HUES48 (cell line): Measurements from ENCODE around the gene RAPGEF4.

Experiments
- H3K27ac ChIP-seq: one replicate; pipeline ENCODE4 v1.7.0; 2013; ENCODE audit warnings: low read depth, low read length, inconsistent platforms
- H3K27me3 ChIP-seq: 2 replicates; pipeline ENCODE4 v1.6.1; 2013; ENCODE audit warnings: mild to moderate bottlenecking, low read length; ENCODE audit not compliant: control insufficient read depth, insufficient read depth
- H3K36me3 ChIP-seq: 2 replicates; pipeline ENCODE4 v1.6.1; 2013; ENCODE audit warnings: low read length; ENCODE audit not compliant: control insufficient read depth, insufficient read depth
- H3K4me1 ChIP-seq: 2 replicates; pipeline ENCODE4 v1.6.1; 2013; ENCODE audit warnings: mild to moderate bottlenecking, low read length; ENCODE audit not compliant: control insufficient read depth, insufficient read depth
- H3K4me3 ChIP-seq: 2 replicates; pipeline ENCODE4 v1.5.1; 2013; ENCODE audit warnings: mild to moderate bottlenecking, low read depth, low read length
- H3K9ac ChIP-seq: 2 replicates; pipeline ENCODE4 v1.6.1; 2013; ENCODE audit warnings: mild to moderate bottlenecking, low read depth, low read length, moderate library complexity
- H3K9me3 ChIP-seq: 2 replicates; pipeline ENCODE4 v1.6.1; 2013; ENCODE audit warnings: low read length; ENCODE audit not compliant: control insufficient read depth, insufficient read depth

Gene RAPGEF4

DNA sequence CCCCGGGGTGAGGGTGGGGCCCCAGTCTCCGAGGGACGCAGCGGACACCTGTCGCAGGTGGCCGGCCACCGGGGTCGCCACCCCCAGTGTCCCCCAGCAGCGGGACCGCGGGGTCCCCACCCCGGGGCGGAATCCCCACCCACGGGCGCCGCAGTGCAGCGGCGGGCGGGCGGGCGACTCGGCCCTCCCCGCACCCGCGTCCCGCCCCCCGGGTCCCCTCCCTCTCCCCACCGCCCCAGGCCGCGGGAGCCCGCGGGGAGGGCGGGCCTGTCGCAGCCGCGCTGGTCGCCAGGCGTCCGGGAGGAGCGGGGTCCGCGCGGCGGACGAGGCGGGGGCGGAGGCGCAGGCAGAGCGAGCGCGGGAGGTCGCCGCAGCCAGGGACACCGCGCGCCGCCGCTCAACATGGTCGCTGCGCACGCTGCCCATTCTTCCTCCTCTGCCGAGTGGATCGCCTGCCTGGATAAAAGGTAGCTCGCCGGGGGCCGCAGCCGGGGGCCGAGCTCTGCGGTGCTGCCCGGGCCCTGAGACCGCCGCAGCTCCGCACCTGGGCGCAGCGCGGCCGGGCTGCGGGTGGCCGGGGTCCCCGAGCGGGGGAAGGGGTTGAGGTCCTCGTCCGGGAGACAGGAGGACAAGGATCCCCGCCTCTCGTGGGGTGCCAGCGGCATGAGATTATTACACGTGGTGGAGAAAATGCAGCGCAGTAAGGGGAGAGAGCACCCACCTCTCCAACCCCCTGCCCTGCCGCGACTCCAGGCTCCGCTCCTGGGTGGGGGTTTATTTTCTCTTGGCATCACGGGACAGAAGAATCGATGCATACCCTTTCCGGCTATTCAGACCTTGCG is at the start of gene RAPGEF4:
TSS of gene RAPGEF4 (plus strand) at position 264 of the 842 bp plus-strand sequence. CDS start at position 403, 139 bp downstream.
- peaks cover 37% of the 10 kb centered on the region for H3K27me3 ChIP-seq
- peak within 1 kb of the TSS; percentile 60 for H3K4me3 ChIP-seq
- no peaks in the 10 kb centered on the region for H3K9me3 ChIP-seq
- H3K36me3 ChIP-seq, result no peaks in the 10 kb centered on the region
- H3K9ac ChIP-seq, result peak within 1 kb of the TSS; percentile 35
- H3K4me1 ChIP-seq, result no peaks in the 10 kb centered on the region
- H3K27ac ChIP-seq, result no peak within 1 kb of the TSS

GRCh38 chr2:172693037-172693436 is 42.6 kb upstream of the RAPGEF4 start:
- Histone ChIP-seq H3K9ac (no peak overlapping the region), H3K9me3 (no peaks in the 10 kb centered on the region), H3K27me3 (no peaks in the 10 kb centered on the region), H3K36me3 (no peaks in the 10 kb centered on the region), H3K4me3 (no peak overlapping the region), H3K27ac (no peak overlapping the region), H3K4me1 (no peaks in the 10 kb centered on the region)

DNA sequence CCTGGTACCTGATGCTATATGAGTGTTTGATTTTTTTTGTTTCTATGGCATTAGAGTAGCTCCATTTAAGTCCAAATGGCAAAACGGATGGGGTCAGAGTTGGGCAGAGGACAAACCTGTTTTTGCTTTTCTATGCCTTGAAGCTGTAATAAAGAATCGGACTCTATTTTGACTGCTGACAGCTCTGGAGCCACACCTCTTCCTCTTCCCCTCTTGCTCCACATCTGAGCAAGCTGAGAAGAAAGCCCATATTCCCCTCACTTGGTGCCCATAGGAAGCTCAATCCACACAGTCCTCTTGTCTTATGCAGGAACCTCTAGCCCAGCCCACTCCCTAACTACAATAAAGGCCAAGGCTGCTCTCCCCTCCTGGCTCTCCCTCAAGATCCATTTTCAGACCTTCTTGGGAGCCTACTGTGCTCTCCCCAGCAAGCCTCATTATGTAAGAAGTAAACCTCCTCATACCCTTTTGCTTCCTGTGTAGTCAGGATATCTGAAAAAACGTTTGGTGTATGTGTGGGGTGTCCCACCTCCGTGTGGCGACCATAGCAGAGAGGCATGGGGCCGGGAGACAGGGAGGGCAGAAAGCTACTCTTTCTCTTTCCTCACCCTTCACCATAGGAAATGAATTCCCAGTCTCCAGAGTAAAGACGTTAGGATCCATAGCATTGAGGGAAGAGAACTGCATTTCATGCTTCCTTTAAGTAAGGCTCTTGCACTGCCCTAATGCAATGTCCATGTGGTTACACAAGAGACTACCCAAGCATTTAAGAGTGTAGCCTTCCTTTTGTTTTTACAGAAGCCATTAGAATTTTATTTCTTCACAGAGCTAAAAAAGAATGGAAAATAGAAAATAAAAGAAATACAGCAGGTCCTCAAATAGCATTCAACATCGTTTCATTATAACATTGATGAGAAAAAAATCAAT is 41.9 kb upstream of the RAPGEF4 start:
- Histone ChIP-seq H3K27ac (no peak overlapping the region), H3K36me3 (no peaks in the 10 kb centered on the region), H3K4me3 (no peak overlapping the region), H3K9me3 (no peaks in the 10 kb centered on the region), H3K9ac (no peak overlapping the region), H3K4me1 (no peaks in the 10 kb centered on the region), H3K27me3 (no peaks in the 10 kb centered on the region)

GRCh38 chr2:172697296-172697695 is 38.3 kb upstream of the RAPGEF4 start:
- H3K4me3 ChIP-seq, result no peak overlapping the region
- no peaks in the 10 kb centered on the region for H3K36me3 ChIP-seq
- H3K9me3 ChIP-seq, result peaks cover 5% of the 10 kb centered on the region
- H3K27ac ChIP-seq, result no peak overlapping the region
- no peaks in the 10 kb centered on the region for H3K4me1 ChIP-seq
- no peaks in the 10 kb centered on the region for H3K27me3 ChIP-seq
- H3K9ac ChIP-seq, result no peak overlapping the region

DNA sequence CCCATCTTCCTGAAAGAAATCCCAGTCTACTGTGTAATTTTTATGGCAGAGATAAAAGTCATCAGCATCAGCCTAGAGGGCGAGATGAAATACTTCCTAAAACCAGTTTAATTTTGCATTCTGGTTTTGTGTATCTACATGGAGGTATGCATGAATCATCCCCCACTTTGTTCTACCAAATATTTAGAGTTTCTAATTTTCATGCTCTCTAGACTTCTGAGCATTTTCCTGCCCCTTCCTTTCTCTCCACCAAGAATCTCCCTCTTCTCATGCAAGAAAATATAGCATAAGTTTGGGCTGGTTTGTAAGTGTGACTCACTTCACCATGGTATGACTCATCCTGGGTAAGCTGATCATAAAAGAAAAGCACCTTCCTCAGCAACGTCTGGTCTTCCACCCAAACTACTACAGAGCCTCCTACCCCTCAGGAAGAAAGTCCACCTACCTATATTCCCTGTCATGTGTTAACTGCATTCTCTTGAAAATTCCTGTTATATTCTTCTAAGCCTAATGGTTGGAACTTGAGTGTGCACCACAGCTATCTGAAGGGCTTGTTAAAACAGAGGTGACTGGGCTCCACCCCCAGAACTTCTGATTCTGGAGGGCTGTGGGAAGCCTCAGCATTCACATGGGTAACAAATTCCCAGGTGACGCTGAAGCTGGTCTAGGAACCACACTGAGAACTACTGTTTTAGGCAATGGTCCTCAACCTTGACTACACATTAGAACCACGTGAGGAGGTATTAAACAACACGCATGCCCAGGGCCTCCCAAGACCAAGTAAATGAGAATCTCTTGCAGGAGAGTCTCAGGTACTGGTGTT is 37.4 kb upstream of the RAPGEF4 start:
- H3K9ac ChIP-seq, result no peak overlapping the region
- no peaks in the 10 kb centered on the region for H3K27me3 ChIP-seq
- H3K9me3 ChIP-seq, result peaks cover 5% of the 10 kb centered on the region
- H3K27ac ChIP-seq, result no peak overlapping the region
- H3K36me3 ChIP-seq, result no peaks in the 10 kb centered on the region
- H3K4me3 ChIP-seq, result no peak overlapping the region
- H3K4me1 ChIP-seq, result no peaks in the 10 kb centered on the region

DNA sequence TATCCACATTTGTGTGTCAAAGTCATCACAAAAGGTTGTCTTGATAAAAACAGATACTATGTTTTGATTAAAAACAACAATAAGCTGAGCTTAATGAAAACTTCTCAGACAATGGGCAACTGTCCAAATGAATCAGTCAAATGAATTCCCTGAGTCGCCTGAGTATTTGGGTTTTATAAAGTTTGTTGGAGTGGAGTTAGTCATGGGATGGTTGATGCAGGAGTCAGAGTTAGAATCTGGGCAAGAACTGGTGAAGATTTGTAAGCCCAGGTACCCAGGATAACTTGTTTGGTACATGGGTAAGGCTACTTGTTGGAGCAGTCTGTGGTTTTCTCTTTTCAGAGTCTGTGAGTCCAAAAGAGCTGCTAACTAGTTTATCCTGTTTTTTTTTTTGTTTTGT is 34.4 kb upstream of the RAPGEF4 start:
- Histone ChIP-seq H3K4me1 (no peaks in the 10 kb centered on the region), H3K9me3 (peaks cover 5% of the 10 kb centered on the region), H3K27ac (no peak overlapping the region), H3K9ac (no peak overlapping the region), H3K36me3 (no peaks in the 10 kb centered on the region), H3K4me3 (no peak overlapping the region), H3K27me3 (no peaks in the 10 kb centered on the region)

DNA sequence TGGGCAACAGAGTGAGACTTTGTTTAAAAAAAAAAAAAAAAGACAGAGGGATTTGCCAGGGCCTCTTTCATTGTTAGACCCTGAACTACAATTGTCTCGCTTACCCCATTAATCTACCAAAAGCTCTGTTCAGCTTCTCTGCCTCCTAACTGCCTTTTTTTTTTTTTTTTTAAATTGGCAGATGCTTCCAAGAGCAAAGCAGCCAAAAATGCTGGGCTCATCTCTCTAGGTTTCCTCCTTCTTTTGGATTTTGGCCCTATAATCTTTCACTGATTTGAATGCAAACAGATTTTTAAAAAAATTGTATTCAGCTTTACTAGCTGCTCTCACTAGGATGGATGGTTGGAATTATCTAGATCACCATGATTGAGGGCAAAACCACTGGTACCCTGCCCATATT is 33.2 kb upstream of the RAPGEF4 start:
- Histone ChIP-seq H3K9ac (no peak overlapping the region), H3K27me3 (no peaks in the 10 kb centered on the region), H3K9me3 (peaks cover 5% of the 10 kb centered on the region), H3K36me3 (no peaks in the 10 kb centered on the region), H3K4me1 (no peaks in the 10 kb centered on the region), H3K4me3 (no peak overlapping the region), H3K27ac (no peak overlapping the region)

GRCh38 chr2:172704072-172704936 is 31.3 kb upstream of the RAPGEF4 start:
- H3K4me3 ChIP-seq, result no peak overlapping the region
- H3K9ac ChIP-seq, result no peak overlapping the region
- no peaks in the 10 kb centered on the region for H3K36me3 ChIP-seq
- H3K9me3 ChIP-seq, result peaks cover 2% of the 10 kb centered on the region
- no peak overlapping the region for H3K27ac ChIP-seq
- no peaks in the 10 kb centered on the region for H3K27me3 ChIP-seq
- no peaks in the 10 kb centered on the region for H3K4me1 ChIP-seq

GRCh38 chr2:172705352-172705751 is 30.3 kb upstream of the RAPGEF4 start:
- H3K4me3 ChIP-seq, result no peak overlapping the region
- H3K27ac ChIP-seq, result no peak overlapping the region
- H3K9ac ChIP-seq, result no peak overlapping the region
- no peaks in the 10 kb centered on the region for H3K36me3 ChIP-seq
- H3K27me3 ChIP-seq, result no peaks in the 10 kb centered on the region
- H3K4me1 ChIP-seq, result no peaks in the 10 kb centered on the region
- H3K9me3 ChIP-seq, result no peaks in the 10 kb centered on the region; the same call in none of the 2 replicates

- Histone ChIP-seq H3K27ac (no peak overlapping the region), H3K36me3 (no peaks in the 10 kb centered on the region), H3K4me3 (no peak overlapping the region), H3K9me3 (no peaks in the 10 kb centered on the region), H3K4me1 (no peaks in the 10 kb centered on the region), H3K27me3 (no peaks in the 10 kb centered on the region), H3K9ac (no peak overlapping the region)
These were observed 27.4 kb upstream of the RAPGEF4 start for GRCh38 chr2:172708247-172708646.
